HEK293 (cell line): ENCODE measurements around the gene SCYL1.

Experiments
- GFI1B ChIP-seq: fragments of 450-650 bp; formaldehyde crosslinking; IDR thresholded peaks from 2 replicates; pipeline ENCODE4 v1.5.1; 2016; ENCODE audit warnings: missing biosample characterization, missing genetic modification characterization
- KLF16 ChIP-seq: fragments of 450-650 bp; formaldehyde crosslinking; IDR thresholded peaks from 2 replicates; pipeline ENCODE4 v1.5.1; 2017; ENCODE audit warnings: missing biosample characterization, missing genetic modification characterization
- PATZ1 ChIP-seq: fragments of 450-650 bp; formaldehyde crosslinking; IDR thresholded peaks from 2 replicates; pipeline ENCODE4 v1.5.1; 2016; ENCODE audit warnings: missing biosample characterization, missing genetic modification characterization
- ZBTB17 ChIP-seq: fragments of 450-650 bp; formaldehyde crosslinking; IDR thresholded peaks from 2 replicates; pipeline ENCODE4 v1.5.1; 2016; ENCODE audit warnings: missing biosample characterization, missing genetic modification characterization
- ZFP37 ChIP-seq: fragments of 450-650 bp; formaldehyde crosslinking; IDR thresholded peaks from 2 replicates; pipeline ENCODE4 v1.5.1; 2016; ENCODE audit warnings: missing biosample characterization, missing genetic modification characterization
- ZIC2 ChIP-seq: fragments of 450-650 bp; formaldehyde crosslinking; IDR thresholded peaks from 2 replicates; pipeline ENCODE4 v1.5.1; 2016; ENCODE audit warnings: missing biosample characterization, missing genetic modification characterization
- ZNF146 ChIP-seq: fragments of 450-650 bp; formaldehyde crosslinking; IDR thresholded peaks from 2 replicates; pipeline ENCODE4 v1.5.1; 2016; ENCODE audit warnings: missing biosample characterization, missing genetic modification characterization
- ZNF157 ChIP-seq: fragments of 450-650 bp; formaldehyde crosslinking; IDR thresholded peaks from 2 replicates; pipeline ENCODE4 v1.5.1; 2016; ENCODE audit warnings: missing biosample characterization, missing genetic modification characterization
- ZNF2 ChIP-seq: fragments of 450-650 bp; formaldehyde crosslinking; IDR thresholded peaks from 2 replicates; pipeline ENCODE4 v1.5.1; 2016; ENCODE audit warnings: missing biosample characterization, missing genetic modification characterization
- ZNF223 ChIP-seq: fragments of 450-650 bp; formaldehyde crosslinking; IDR thresholded peaks from 2 replicates; pipeline ENCODE4 v1.5.1; 2016; ENCODE audit warnings: missing biosample characterization, missing genetic modification characterization
- ZNF335 ChIP-seq: fragments of 450-650 bp; formaldehyde crosslinking; conservative IDR thresholded peaks from 2 replicates; pipeline ENCODE4 v1.5.1; 2016; ENCODE audit warnings: missing biosample characterization, missing genetic modification characterization
- ZNF366 ChIP-seq: fragments of 450-650 bp; formaldehyde crosslinking; conservative IDR thresholded peaks from 2 replicates; pipeline ENCODE4 v1.5.1; 2016; ENCODE audit warnings: missing biosample characterization, missing genetic modification characterization
- ZNF394 ChIP-seq: fragments of 450-650 bp; formaldehyde crosslinking; IDR thresholded peaks from 2 replicates; pipeline ENCODE4 v1.5.1; 2016; ENCODE audit warnings: missing biosample characterization, missing genetic modification characterization, mild to moderate bottlenecking, moderate library complexity, borderline replicate concordance
- ZNF555 ChIP-seq: fragments of 450-650 bp; formaldehyde crosslinking; conservative IDR thresholded peaks from 2 replicates; pipeline ENCODE4 v1.5.1; 2017; ENCODE audit warnings: missing biosample characterization, mild to moderate bottlenecking, missing genetic modification characterization, inconsistent platforms
- ZNF585B ChIP-seq: fragments of 450-650 bp; formaldehyde crosslinking; IDR thresholded peaks from 2 replicates; pipeline ENCODE4 v1.5.1; 2016; ENCODE audit warnings: missing biosample characterization, missing genetic modification characterization
- ZNF629 ChIP-seq: fragments of 450-650 bp; formaldehyde crosslinking; IDR thresholded peaks from 2 replicates; pipeline ENCODE4 v1.5.1; 2017; ENCODE audit warnings: missing biosample characterization, missing genetic modification characterization
- ZNF639 ChIP-seq: fragments of 450-650 bp; formaldehyde crosslinking; IDR thresholded peaks from 2 replicates; pipeline ENCODE4 v1.5.1; 2016; ENCODE audit warnings: missing biosample characterization, missing genetic modification characterization
- ZNF654 ChIP-seq: fragments of 450-650 bp; formaldehyde crosslinking; IDR thresholded peaks from 2 replicates; pipeline ENCODE4 v1.5.1; 2016; ENCODE audit warnings: low read depth, missing biosample characterization, missing genetic modification characterization
- ZNF777 ChIP-seq: fragments of 450-650 bp; formaldehyde crosslinking; IDR thresholded peaks from 2 replicates; pipeline ENCODE4 v1.5.1; 2017; ENCODE audit warnings: missing biosample characterization, missing genetic modification characterization, borderline replicate concordance
- ZNF791 ChIP-seq: fragments of 450-650 bp; formaldehyde crosslinking; IDR thresholded peaks from 2 replicates; pipeline ENCODE4 v1.5.1; 2016; ENCODE audit warnings: missing biosample characterization, missing genetic modification characterization
- ZNF843 ChIP-seq: fragments of 450-650 bp; formaldehyde crosslinking; IDR thresholded peaks from 2 replicates; pipeline ENCODE4 v1.5.1; 2016; ENCODE audit warnings: missing biosample characterization, missing genetic modification characterization
- ZSCAN30 ChIP-seq: fragments of 450-650 bp; IDR thresholded peaks from 2 replicates; pipeline ENCODE4 v1.5.1; 2018; ENCODE audit warnings: missing biosample characterization, mild to moderate bottlenecking, missing genetic modification characterization, moderate library complexity
- TF ChIP-seq, protein P1 (sequence below): fragments of 450-650 bp; formaldehyde crosslinking; conservative IDR thresholded peaks from 2 replicates; pipeline ENCODE4 v1.5.1; 2016; ENCODE audit warnings: low read depth, missing biosample characterization, missing genetic modification characterization
- TF ChIP-seq, protein P2 (sequence below): fragments of 450-650 bp; formaldehyde crosslinking; IDR thresholded peaks from 2 replicates; pipeline ENCODE4 v1.5.1; 2016; ENCODE audit warnings: missing biosample characterization, missing genetic modification characterization

The SCYL1 gene

GRCh38 chr11:65571940-65572339 lies 47.1 kb downstream of the SCYL1 start (continued):
- TF ChIP-seq ZNF146 (tag by site-specific recombination) (no peak), ZNF639 (tag by site-specific recombination) (no peak), ZNF394 (tag by site-specific recombination) (no peak), ZNF157 (tag by site-specific recombination) (no peak), ZNF791 (tag by site-specific recombination) (no peak), ZNF223 (tag by site-specific recombination) (no peak), ZSCAN30 (tag by site-specific recombination) (no peak), ZNF585B (tag by site-specific recombination) (no peak), ZNF2 (tag by site-specific recombination) (no peak), ZBTB17 (tag by site-specific recombination) (peak; percentile 38; the same call in 1 of the 2 replicates), ZNF777 (tag by site-specific recombination) (no peak), GFI1B (tag by site-specific recombination) (no peak), ZNF629 (no peak), PATZ1 (tag by site-specific recombination) (peak; percentile 17; the same call in 1 of the 2 replicates), ZNF366 (tag by site-specific recombination) (0 out of 2 replicates have a peak, but pooled peaks have one; percentile 19), KLF16 (tag by site-specific recombination) (no peak), ZFP37 (tag by site-specific recombination) (no peak), ZNF555 (tag by site-specific recombination) (no peak), ZNF654 (tag by site-specific recombination) (peak; percentile 36), ZIC2 (no peak), ZNF843 (tag by site-specific recombination) (no peak), ZNF335 (tag by site-specific recombination) (peak; percentile 36)
- TF ChIP-seq, protein P1, sequence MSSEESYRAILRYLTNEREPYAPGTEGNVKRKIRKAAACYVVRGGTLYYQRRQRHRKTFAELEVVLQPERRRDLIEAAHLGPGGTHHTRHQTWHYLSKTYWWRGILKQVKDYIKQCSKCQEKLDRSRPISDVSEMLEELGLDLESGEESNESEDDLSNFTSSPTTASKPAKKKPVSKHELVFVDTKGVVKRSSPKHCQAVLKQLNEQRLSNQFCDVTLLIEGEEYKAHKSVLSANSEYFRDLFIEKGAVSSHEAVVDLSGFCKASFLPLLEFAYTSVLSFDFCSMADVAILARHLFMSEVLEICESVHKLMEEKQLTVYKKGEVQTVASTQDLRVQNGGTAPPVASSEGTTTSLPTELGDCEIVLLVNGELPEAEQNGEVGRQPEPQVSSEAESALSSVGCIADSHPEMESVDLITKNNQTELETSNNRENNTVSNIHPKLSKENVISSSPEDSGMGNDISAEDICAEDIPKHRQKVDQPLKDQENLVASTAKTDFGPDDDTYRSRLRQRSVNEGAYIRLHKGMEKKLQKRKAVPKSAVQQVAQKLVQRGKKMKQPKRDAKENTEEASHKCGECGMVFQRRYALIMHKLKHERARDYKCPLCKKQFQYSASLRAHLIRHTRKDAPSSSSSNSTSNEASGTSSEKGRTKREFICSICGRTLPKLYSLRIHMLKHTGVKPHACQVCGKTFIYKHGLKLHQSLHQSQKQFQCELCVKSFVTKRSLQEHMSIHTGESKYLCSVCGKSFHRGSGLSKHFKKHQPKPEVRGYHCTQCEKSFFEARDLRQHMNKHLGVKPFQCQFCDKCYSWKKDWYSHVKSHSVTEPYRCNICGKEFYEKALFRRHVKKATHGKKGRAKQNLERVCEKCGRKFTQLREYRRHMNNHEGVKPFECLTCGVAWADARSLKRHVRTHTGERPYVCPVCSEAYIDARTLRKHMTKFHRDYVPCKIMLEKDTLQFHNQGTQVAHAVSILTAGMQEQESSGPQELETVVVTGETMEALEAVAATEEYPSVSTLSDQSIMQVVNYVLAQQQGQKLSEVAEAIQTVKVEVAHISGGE: peak; percentile 35; the same call in 1 of the 2 replicates
- TF ChIP-seq, protein P2, sequence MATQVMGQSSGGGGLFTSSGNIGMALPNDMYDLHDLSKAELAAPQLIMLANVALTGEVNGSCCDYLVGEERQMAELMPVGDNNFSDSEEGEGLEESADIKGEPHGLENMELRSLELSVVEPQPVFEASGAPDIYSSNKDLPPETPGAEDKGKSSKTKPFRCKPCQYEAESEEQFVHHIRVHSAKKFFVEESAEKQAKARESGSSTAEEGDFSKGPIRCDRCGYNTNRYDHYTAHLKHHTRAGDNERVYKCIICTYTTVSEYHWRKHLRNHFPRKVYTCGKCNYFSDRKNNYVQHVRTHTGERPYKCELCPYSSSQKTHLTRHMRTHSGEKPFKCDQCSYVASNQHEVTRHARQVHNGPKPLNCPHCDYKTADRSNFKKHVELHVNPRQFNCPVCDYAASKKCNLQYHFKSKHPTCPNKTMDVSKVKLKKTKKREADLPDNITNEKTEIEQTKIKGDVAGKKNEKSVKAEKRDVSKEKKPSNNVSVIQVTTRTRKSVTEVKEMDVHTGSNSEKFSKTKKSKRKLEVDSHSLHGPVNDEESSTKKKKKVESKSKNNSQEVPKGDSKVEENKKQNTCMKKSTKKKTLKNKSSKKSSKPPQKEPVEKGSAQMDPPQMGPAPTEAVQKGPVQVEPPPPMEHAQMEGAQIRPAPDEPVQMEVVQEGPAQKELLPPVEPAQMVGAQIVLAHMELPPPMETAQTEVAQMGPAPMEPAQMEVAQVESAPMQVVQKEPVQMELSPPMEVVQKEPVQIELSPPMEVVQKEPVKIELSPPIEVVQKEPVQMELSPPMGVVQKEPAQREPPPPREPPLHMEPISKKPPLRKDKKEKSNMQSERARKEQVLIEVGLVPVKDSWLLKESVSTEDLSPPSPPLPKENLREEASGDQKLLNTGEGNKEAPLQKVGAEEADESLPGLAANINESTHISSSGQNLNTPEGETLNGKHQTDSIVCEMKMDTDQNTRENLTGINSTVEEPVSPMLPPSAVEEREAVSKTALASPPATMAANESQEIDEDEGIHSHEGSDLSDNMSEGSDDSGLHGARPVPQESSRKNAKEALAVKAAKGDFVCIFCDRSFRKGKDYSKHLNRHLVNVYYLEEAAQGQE: no peak
- TF ChIP-seq, all 188 proteins: peak for 12
